ENCODE results near the gene TRIP6. TPM values are rescaled to one million over a fixed set of nuclear protein-coding genes. Genes with fewer than 3 reads are reported as not detected.

The TRIP6 gene
- polyA plus RNA-seq, 1 experiment: 65.9 TPM

GRCh38 chr7:100864263-100864845, 2.8 kb upstream of the TRIP6 start:
- DNase-seq (ENCODE audit: low read depth, low spot score): no peak
- ChIA-PET CTCF (interaction anchor here (0.7 kb wide), 1 partner anchor 8 kb away, joined by 3 read pairs; no protein-coding TSS in a partner anchor), POLR2A (no interaction called here)
- no peaks in the 10 kb centered on the region for H3K27me3 ChIP-seq (ENCODE audit: control insufficient read depth, insufficient read depth, low read length)
- no peak overlapping the region for H3K4me3 ChIP-seq (ENCODE audit: low read depth, low read length)
- no peak overlapping the region for H3K27ac ChIP-seq (ENCODE audit: low read depth, low read length)
- peaks cover 3% of the 10 kb centered on the region; the same call in 1 of the 2 replicates for H3K9me3 ChIP-seq (ENCODE audit: control insufficient read depth, insufficient read depth, low read length)
- no peak for TF ChIP-seq CTCF (IDR thresholded peaks at IDR 0.05; ENCODE audit: low read depth, low read length)

- CTCF ChIA-PET: no interaction called here
- POLR2A ChIA-PET: no interaction called here
- H3K27me3 ChIP-seq (ENCODE audit: control insufficient read depth, insufficient read depth, low read length): no peaks in the 10 kb centered on the region
- DNase-seq (ENCODE audit: low read depth, low spot score): no peak
- peaks cover 3% of the 10 kb centered on the region; the same call in 1 of the 2 replicates for H3K9me3 ChIP-seq (ENCODE audit: control insufficient read depth, insufficient read depth, low read length)
- no peak overlapping the region for H3K27ac ChIP-seq (ENCODE audit: low read depth, low read length)
- no peak for TF ChIP-seq CTCF (IDR thresholded peaks at IDR 0.05; ENCODE audit: low read depth, low read length)
- H3K4me3 ChIP-seq (ENCODE audit: low read depth, low read length): no peak overlapping the region
These were observed 1.7 kb upstream of the TRIP6 start for GRCh38 chr7:100865372-100865911.

- Histone ChIP-seq H3K4me3 (ENCODE audit: low read depth, low read length) (no peak overlapping the region), H3K27ac (ENCODE audit: low read depth, low read length) (peak overlapping the region; percentile 86), H3K9me3 (ENCODE audit: control insufficient read depth, insufficient read depth, low read length) (peaks cover 3% of the 10 kb centered on the region; the same call in 1 of the 2 replicates), H3K27me3 (ENCODE audit: control insufficient read depth, insufficient read depth, low read length) (no peaks in the 10 kb centered on the region)
- ChIA-PET POLR2A (interaction anchor here (1.0 to 1.2 kb wide), 4 partner anchors 9 to 24 kb away, joined by 3 to 9 read pairs (median 6); partner anchors contain the start of genes SLC12A9, SRRT and UFSP1), CTCF (interaction anchor here (1.0 kb wide), 1 partner anchor 14 kb away, joined by 3 read pairs; the partner anchor contains the start of gene SLC12A9)
- TF ChIP-seq CTCF (IDR thresholded peaks at IDR 0.05; ENCODE audit: low read depth, low read length): no peak
- DNase-seq (ENCODE audit: low read depth, low spot score): no peak
These were observed 1.1 kb upstream of the TRIP6 start for GRCh38 chr7:100865938-100866728.

GRCh38 chr7:100866729-100867039, 503 bp upstream of the TRIP6 start:
- Histone ChIP-seq H3K9me3 (ENCODE audit: control insufficient read depth, insufficient read depth, low read length) (peaks cover 3% of the 10 kb centered on the region; the same call in 1 of the 2 replicates), H3K27me3 (ENCODE audit: control insufficient read depth, insufficient read depth, low read length) (no peaks in the 10 kb centered on the region), H3K4me3 (ENCODE audit: low read depth, low read length) (peak overlapping the region; percentile 90), H3K27ac (ENCODE audit: low read depth, low read length) (peak overlapping the region; percentile 86)
- POLR2A ChIA-PET: interaction anchor here (1.0 to 1.2 kb wide), 4 partner anchors 8 to 23 kb away, joined by 3 to 9 read pairs (median 6); partner anchors contain the start of genes SLC12A9, SRRT and UFSP1
- CTCF ChIA-PET: interaction anchor here (1.0 kb wide), 1 partner anchor 14 kb away, joined by 3 read pairs; the partner anchor contains the start of gene SLC12A9
- DNase-seq (ENCODE audit: low read depth, low spot score): no peak
- TF ChIP-seq CTCF (IDR thresholded peaks at IDR 0.05; ENCODE audit: low read depth, low read length): no peak
